H1 (cell line): ENCODE results near the gene AP5M1. TPM values are rescaled to one million over a fixed set of nuclear protein-coding genes. Genes with fewer than 3 reads are reported as not detected.

ENCODE experiments used
- ASH2L ChIP-seq: fragments of 200-600, 300-600 bp; sonication (generic); IDR thresholded peaks from one replicate; pipeline ENCODE4 v1.7.1; 2017; ENCODE audit warnings: low read length
- POLR2AphosphoS5 ChIP-seq: IDR thresholded peaks from 2 replicates; pipeline ENCODE4 v1.6.1; 2011; ENCODE audit warnings: low read depth, low read length
- polyA plus RNA-seq, 7 experiments: library from polyadenylated mRNA; depleted of rRNA in 3 of 7; stranded (reverse) in 5 of 7; unstranded in 2 of 7; fragments of >200 nt in 5 of 7; fragments of 200-250 nt in 2 of 7; gene quantifications; 1 replicate in 5 of 7; 2 replicates in 1 of 7; 4 replicates in 1 of 7; pipeline versions ENCODE4 v1.2.1 to v1.2.3, GENCODE V29; 2011 to 2013; ENCODE audit warnings: missing spikeins in 2 of 7, mixed read lengths in 2 of 7
- total RNA-seq: library from RNA; stranded (reverse); fragmentation: NEBNext Ultra II Directional; extraction: Animal tissue kit (Norgen Biotek cat#: 25700); gene quantifications from 2 replicates; pipeline ENCODE4 v1.2.1, GENCODE V29; 2021
- TF ChIP-seq, protein P1 (sequence below): IDR thresholded peaks from 2 replicates; pipeline ENCODE4 v1.6.1; 2012; ENCODE audit warnings: low read length, inconsistent platforms

AP5M1 gene
- total and polyA plus RNA-seq, 2 of the 8 experiments (the other 6 are each of a cell fraction or from before 2014, with no cell fraction given) = 20.9 to 51.9 TPM

DNA sequence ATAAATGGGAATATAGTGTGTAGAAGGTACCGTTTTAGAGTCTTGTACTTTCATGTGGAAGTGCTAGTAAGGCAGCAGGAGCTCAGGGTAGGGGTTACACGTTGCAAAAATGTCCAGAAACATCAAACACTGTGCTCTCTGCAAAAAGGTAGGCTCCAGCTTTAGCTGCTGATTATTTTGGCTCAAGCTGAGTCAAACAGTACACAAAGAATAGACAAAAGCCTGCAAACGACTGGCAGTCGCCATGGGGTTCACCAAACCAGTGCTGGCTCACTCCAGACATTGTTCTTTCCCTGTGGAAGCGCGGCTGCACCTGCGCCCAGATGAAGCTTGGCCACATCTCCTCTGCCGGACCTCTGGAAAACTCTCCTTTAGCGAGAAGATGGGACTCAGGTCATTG is 76.3 kb downstream of the AP5M1 start (continued):
- TF ChIP-seq, protein P1, sequence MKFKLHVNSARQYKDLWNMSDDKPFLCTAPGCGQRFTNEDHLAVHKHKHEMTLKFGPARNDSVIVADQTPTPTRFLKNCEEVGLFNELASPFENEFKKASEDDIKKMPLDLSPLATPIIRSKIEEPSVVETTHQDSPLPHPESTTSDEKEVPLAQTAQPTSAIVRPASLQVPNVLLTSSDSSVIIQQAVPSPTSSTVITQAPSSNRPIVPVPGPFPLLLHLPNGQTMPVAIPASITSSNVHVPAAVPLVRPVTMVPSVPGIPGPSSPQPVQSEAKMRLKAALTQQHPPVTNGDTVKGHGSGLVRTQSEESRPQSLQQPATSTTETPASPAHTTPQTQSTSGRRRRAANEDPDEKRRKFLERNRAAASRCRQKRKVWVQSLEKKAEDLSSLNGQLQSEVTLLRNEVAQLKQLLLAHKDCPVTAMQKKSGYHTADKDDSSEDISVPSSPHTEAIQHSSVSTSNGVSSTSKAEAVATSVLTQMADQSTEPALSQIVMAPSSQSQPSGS = no peak
- TF ChIP-seq ASH2L (no peak), POLR2AphosphoS5 (no peak)
